HEK293 (cell line): ENCODE data around the gene PCDHGB5.
A peak's percentile ranks its signal among the peaks of the same experiment; 100 is the strongest.
"Not testable (repeated sequence)": the region's sequence is repeated elsewhere in the genome, so short reads cannot be mapped to it uniquely, and the experiment has no call there.

Experiments used
- CTCF ChIA-PET: fragments of 350-600 bp; formaldehyde crosslinking; extraction: SDS; loops from one replicate; lab custom pipeline; 2021; ENCODE audit warnings: antibody characterized with exemption; lab: Yijun Ruan, JAX
- POLR2A ChIA-PET: fragments of 300-600 bp; formaldehyde crosslinking; extraction: SDS; loops from one replicate; lab custom pipeline; 2020; ENCODE audit warnings: antibody characterized with exemption, inconsistent platforms; lab: Yijun Ruan, JAX
- H3K27ac ChIP-seq: fragments of 200-500 bp; sonication (Bioruptor generic); 2 replicates; pipeline ENCODE4 v1.5.1; 2014; ENCODE audit warnings: low read depth, low read length, control low read depth, inconsistent platforms; ENCODE audit errors: extremely low read depth
- H3K36me3 ChIP-seq, 2 experiments: fragments of 200-500 bp in 1 of 2; sonication (Bioruptor generic) in 1 of 2; 1 replicate in 1 of 2; 2 replicates in 1 of 2; pipeline ENCODE4 v1.5.1; 2014 to 2017; ENCODE audit warnings: inconsistent platforms in 2 of 2, low read length in 2 of 2; ENCODE audit not compliant: control insufficient read depth in 2 of 2, insufficient read depth in 1 of 2
- H3K4me1 ChIP-seq: fragments of 200-500 bp; sonication (Bioruptor generic); 2 replicates; pipeline ENCODE4 v1.5.1; 2014; ENCODE audit warnings: mild to moderate bottlenecking, low read length, inconsistent platforms; ENCODE audit not compliant: control insufficient read depth, insufficient read depth
- H3K4me3 ChIP-seq: 2 replicates; pipeline ENCODE4 v1.5.1; 2011; ENCODE audit warnings: low read depth, mild to moderate bottlenecking, control low read depth, low read length, moderate library complexity
- H3K9me3 ChIP-seq: fragments of 200-500 bp; sonication (Bioruptor generic); 2 replicates; pipeline ENCODE4 v1.5.1; 2014; ENCODE audit warnings: low read depth, low read length, inconsistent platforms; ENCODE audit not compliant: control insufficient read depth, insufficient read depth
- HOXC10 ChIP-seq: sonication (generic); formaldehyde crosslinking; IDR thresholded peaks from 2 replicates; pipeline ENCODE4 v1.8.1; 2023; ENCODE audit warnings: mild to moderate bottlenecking, missing genetic modification reagents
- RBAK ChIP-seq: fragments of 450-650 bp; formaldehyde crosslinking; IDR thresholded peaks from 2 replicates; pipeline ENCODE4 v1.5.1; 2016; ENCODE audit warnings: missing biosample characterization, missing genetic modification characterization
- YY2 ChIP-seq: fragments of 450-650 bp; formaldehyde crosslinking; IDR thresholded peaks from 2 replicates; pipeline ENCODE4 v1.5.1; 2016; ENCODE audit warnings: missing biosample characterization, missing genetic modification characterization
- ZBTB1 ChIP-seq: fragments of 450-650 bp; formaldehyde crosslinking; IDR thresholded peaks from 2 replicates; pipeline ENCODE4 v1.5.1; 2016; ENCODE audit warnings: missing biosample characterization, missing genetic modification characterization
- ZBTB20 ChIP-seq: fragments of 450-650 bp; formaldehyde crosslinking; IDR thresholded peaks from 2 replicates; pipeline ENCODE4 v1.5.1; 2016; ENCODE audit warnings: missing biosample characterization, missing genetic modification characterization
- ZBTB21 ChIP-seq: fragments of 450-650 bp; formaldehyde crosslinking; IDR thresholded peaks from 2 replicates; pipeline ENCODE4 v1.5.1; 2017; ENCODE audit warnings: missing biosample characterization, missing genetic modification characterization
- ZNF10 ChIP-seq: fragments of 450-650 bp; formaldehyde crosslinking; IDR thresholded peaks from 2 replicates; pipeline ENCODE4 v1.5.1; 2017; ENCODE audit warnings: missing biosample characterization, missing genetic modification characterization
- ZNF174 ChIP-seq: fragments of 450-650 bp; formaldehyde crosslinking; IDR thresholded peaks from 2 replicates; pipeline ENCODE4 v1.5.0; 2017; ENCODE audit warnings: missing biosample characterization, mild to moderate bottlenecking, missing genetic modification characterization
- ZNF211 ChIP-seq: fragments of 450-650 bp; formaldehyde crosslinking; IDR thresholded peaks from 2 replicates; pipeline ENCODE4 v1.5.1; 2016; ENCODE audit warnings: low read depth, missing biosample characterization, missing genetic modification characterization
- ZNF324 ChIP-seq: fragments of 450-650 bp; formaldehyde crosslinking; IDR thresholded peaks from 2 replicates; pipeline ENCODE4 v1.5.1; 2016; ENCODE audit warnings: missing biosample characterization, missing genetic modification characterization
- ZNF626 ChIP-seq: fragments of 450-650 bp; sonication (Bioruptor Pico); formaldehyde crosslinking; IDR thresholded peaks from 2 replicates; pipeline ENCODE4 v1.5.1; 2018; ENCODE audit warnings: missing biosample characterization, missing genetic modification characterization, inconsistent platforms
- ZNF660 ChIP-seq: fragments of 450-650 bp; IDR thresholded peaks from 2 replicates; pipeline ENCODE4 v1.5.1; 2018; ENCODE audit warnings: missing biosample characterization, mild to moderate bottlenecking, missing genetic modification characterization
- TF ChIP-seq, protein P1 (sequence below): fragments of 450-650 bp; formaldehyde crosslinking; IDR thresholded peaks from 2 replicates; pipeline ENCODE4 v1.5.1; 2016; ENCODE audit warnings: missing biosample characterization, missing genetic modification characterization, low read depth
- TF ChIP-seq, protein P2 (sequence below): fragments of 450-650 bp; formaldehyde crosslinking; IDR thresholded peaks from 2 replicates; pipeline ENCODE4 v1.5.1; 2016; ENCODE audit warnings: missing biosample characterization, missing genetic modification characterization

PCDHGB5 gene

GRCh38 chr5:141374627-141375026 is 23.1 kb upstream of the PCDHGB5 start (continued):
- TF ChIP-seq ZBTB20 (tag by site-specific recombination) (no peak), ZNF174 (tag by site-specific recombination) (no peak)

- H3K27ac ChIP-seq, H3K4me1 ChIP-seq, H3K9me3 ChIP-seq, H3K4me3 ChIP-seq, H3K36me3 ChIP-seq, POLR2A ChIA-PET: not testable (repeated sequence)
- CTCF ChIA-PET: interaction anchor here (0.7 to 3.3 kb wide), 4 partner anchors 22 to 188 kb away, joined by 3 to 11 read pairs (median 8); partner anchors contain the start of gene PCDHGB5
These were observed 22.1 kb upstream of the PCDHGB5 start for GRCh38 chr5:141375444-141376155.

GRCh38 chr5:141382469-141383294 is 15.1 kb upstream of the PCDHGB5 start, which contains the start of gene PCDHGA7:
Gene PCDHGA7 (plus strand): TSS chr5:141382742. CDS start chr5:141382900, 158 bp downstream.
- Histone ChIP-seq H3K9me3 (no peaks in the 10 kb centered on the region), H3K27ac (no peak within 1 kb of the TSS), H3K4me3 (peak within 1 kb of the TSS; percentile 40), H3K36me3 (no peaks in the 10 kb centered on the region), H3K4me1 (no peaks in the 10 kb centered on the region)
- CTCF ChIA-PET: interaction anchor here (0.6 to 1.7 kb wide), 11 partner anchors 9 to 513 kb away, joined by 3 to 8 read pairs (median 4); partner anchors contain the start of genes PCDHGA3, PCDHGA8 and PCDHGB5
- TF ChIP-seq ZBTB21 (tag by site-specific recombination) (no peak), ZNF10 (tag by site-specific recombination) (no peak), RBAK (no peak), ZBTB1 (tag by site-specific recombination) (no peak), ZNF660 (no peak), HOXC10 (no peak), ZNF324 (tag by site-specific recombination) (no peak), YY2 (no peak)
- TF ChIP-seq, protein P1, sequence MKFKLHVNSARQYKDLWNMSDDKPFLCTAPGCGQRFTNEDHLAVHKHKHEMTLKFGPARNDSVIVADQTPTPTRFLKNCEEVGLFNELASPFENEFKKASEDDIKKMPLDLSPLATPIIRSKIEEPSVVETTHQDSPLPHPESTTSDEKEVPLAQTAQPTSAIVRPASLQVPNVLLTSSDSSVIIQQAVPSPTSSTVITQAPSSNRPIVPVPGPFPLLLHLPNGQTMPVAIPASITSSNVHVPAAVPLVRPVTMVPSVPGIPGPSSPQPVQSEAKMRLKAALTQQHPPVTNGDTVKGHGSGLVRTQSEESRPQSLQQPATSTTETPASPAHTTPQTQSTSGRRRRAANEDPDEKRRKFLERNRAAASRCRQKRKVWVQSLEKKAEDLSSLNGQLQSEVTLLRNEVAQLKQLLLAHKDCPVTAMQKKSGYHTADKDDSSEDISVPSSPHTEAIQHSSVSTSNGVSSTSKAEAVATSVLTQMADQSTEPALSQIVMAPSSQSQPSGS: no peak
- POLR2A ChIA-PET: no interaction called here

DNA sequence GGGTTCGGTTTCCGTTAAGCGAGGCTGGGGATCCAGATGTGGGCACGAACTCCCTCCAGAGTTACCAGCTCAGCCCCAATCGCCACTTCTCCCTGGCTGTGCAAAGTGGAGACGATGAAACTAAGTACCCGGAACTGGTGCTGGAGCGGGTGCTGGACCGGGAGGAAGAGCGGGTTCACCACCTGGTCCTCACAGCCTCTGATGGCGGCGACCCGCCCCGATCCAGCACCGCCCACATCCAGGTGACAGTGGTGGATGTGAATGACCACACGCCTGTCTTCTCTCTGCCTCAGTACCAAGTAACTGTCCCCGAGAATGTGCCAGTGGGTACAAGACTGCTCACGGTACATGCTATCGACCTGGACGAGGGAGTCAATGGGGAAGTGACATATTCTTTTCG is 14.4 kb upstream of the PCDHGB5 start:
- H3K9me3 ChIP-seq: no peaks in the 10 kb centered on the region
- no peak for TF ChIP-seq ZNF211 (tag by site-specific recombination)
- ChIA-PET POLR2A (no interaction called here), CTCF (interaction anchor here (0.7 to 1.7 kb wide), 6 partner anchors 9 to 181 kb away, joined by 3 to 8 read pairs (median 4); partner anchors contain the start of genes PCDHGA8 and PCDHGB5)
- H3K4me3 ChIP-seq: no peak overlapping the region
- no peaks in the 10 kb centered on the region for H3K4me1 ChIP-seq
- no peak overlapping the region for H3K27ac ChIP-seq
- H3K36me3 ChIP-seq: no peaks in the 10 kb centered on the region

DNA sequence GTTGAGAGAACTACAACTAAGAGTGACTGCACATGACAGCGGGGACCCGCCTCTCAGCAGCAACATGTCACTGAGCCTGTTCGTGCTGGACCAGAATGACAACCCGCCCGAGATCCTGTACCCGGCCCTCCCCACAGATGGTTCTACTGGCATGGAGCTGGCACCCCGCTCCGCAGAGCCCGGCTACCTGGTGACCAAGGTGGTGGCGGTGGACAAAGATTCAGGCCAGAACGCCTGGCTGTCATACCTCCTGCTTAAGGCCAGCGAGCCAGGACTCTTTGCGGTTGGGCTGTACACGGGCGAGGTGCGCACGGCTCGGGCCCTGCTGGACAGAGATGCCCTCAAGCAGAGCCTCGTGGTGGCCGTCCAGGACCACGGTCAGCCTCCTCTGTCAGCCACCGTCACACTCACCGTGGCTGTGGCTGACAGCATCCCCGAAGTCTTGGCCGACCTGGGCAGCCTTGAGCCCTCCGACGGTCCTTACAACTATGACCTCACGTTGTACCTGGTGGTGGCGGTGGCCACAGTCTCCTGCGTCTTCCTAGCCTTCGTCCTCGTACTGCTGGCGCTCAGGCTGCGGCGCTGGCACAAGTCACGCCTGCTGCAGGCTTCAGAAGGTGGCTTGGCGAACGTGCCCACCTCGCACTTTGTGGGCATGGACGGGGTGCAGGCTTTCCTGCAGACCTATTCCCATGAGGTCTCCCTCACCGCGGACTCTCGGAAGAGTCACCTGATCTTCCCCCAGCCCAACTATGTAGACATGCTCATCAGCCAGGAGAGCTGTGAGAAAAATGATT is 13.1 kb upstream of the PCDHGB5 start:
- no peaks in the 10 kb centered on the region for H3K4me1 ChIP-seq
- CTCF ChIA-PET: no interaction called here
- no peak overlapping the region for H3K4me3 ChIP-seq
- no peaks in the 10 kb centered on the region for H3K36me3 ChIP-seq
- POLR2A ChIA-PET: no interaction called here
- no peak overlapping the region for H3K27ac ChIP-seq
- no peak for TF ChIP-seq ZNF626 (tag by site-specific recombination)
- TF ChIP-seq, protein P2, sequence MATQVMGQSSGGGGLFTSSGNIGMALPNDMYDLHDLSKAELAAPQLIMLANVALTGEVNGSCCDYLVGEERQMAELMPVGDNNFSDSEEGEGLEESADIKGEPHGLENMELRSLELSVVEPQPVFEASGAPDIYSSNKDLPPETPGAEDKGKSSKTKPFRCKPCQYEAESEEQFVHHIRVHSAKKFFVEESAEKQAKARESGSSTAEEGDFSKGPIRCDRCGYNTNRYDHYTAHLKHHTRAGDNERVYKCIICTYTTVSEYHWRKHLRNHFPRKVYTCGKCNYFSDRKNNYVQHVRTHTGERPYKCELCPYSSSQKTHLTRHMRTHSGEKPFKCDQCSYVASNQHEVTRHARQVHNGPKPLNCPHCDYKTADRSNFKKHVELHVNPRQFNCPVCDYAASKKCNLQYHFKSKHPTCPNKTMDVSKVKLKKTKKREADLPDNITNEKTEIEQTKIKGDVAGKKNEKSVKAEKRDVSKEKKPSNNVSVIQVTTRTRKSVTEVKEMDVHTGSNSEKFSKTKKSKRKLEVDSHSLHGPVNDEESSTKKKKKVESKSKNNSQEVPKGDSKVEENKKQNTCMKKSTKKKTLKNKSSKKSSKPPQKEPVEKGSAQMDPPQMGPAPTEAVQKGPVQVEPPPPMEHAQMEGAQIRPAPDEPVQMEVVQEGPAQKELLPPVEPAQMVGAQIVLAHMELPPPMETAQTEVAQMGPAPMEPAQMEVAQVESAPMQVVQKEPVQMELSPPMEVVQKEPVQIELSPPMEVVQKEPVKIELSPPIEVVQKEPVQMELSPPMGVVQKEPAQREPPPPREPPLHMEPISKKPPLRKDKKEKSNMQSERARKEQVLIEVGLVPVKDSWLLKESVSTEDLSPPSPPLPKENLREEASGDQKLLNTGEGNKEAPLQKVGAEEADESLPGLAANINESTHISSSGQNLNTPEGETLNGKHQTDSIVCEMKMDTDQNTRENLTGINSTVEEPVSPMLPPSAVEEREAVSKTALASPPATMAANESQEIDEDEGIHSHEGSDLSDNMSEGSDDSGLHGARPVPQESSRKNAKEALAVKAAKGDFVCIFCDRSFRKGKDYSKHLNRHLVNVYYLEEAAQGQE: peak; percentile 64; the same call in 1 of the 2 replicates
- TF ChIP-seq, all 188 proteins: peak for 1
- no peaks in the 10 kb centered on the region for H3K9me3 ChIP-seq

GRCh38 chr5:141387557-141388311 is 10.0 kb upstream of the PCDHGB5 start, which contains the start of gene PCDHGB4:
Gene PCDHGB4 (plus strand): TSS chr5:141387698. CDS start chr5:141387885, 187 bp downstream.
- H3K9me3 ChIP-seq, H3K36me3 ChIP-seq, H3K4me1 ChIP-seq, H3K4me3 ChIP-seq, H3K27ac ChIP-seq, POLR2A ChIA-PET: not testable (repeated sequence)
- CTCF ChIA-PET: interaction anchor here (0.6 to 2.0 kb wide), 5 partner anchors 9 to 176 kb away, joined by 3 to 5 read pairs (median 4); partner anchors contain the start of gene PCDHGB3
